Stimulated activated CD4-positive, alpha-beta T cell treated with anti-CD3 and anti-CD28 coated beads, Interleukin-12 subunit alpha, Interleukin-12 subunit beta, amount 100 ng/mL, for 4 hours (primary cell): ENCODE data around the gene HUNK.
"Not testable (repeated sequence)": the region's sequence is repeated elsewhere in the genome, so short reads cannot be mapped to it uniquely, and the experiment has no call there.

Source experiments
- DNase-seq: peaks from one replicate; pipeline ENCODE4 v3.0.0-alpha.2; 2020

HUNK gene

GRCh38 chr21:31871371-31871770 lies 1.4 kb upstream of the HUNK start:
- DNase-seq = not testable (repeated sequence)

- DNase-seq = no peak
Measured at GRCh38 chr21:31872072-31872451, 758 bp upstream of the HUNK start.

DNA sequence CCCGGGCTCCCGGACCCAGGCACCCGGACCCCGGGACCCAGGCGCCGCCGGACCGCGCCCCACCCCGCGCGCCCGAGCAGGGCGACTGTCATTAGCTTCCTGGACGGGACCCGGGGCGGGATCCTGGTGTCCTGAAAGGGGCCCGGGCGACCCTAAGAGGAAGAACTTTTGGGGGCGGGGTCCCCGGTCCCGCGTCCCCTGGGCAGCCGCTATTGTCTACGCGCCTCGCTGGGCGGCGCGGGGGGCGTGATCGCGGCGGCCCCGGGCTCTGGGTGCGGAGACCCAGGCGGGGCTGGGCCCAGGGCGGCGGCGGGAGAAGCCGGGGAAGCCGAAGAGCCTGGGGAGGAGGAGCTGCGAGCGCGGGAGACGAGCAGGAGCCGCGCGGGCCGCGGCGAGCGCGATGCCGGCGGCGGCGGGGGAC lies 465 bp downstream of the HUNK start:
- no peak for DNase-seq

- peak; percentile 53 for DNase-seq
Measured at GRCh38 chr21:31873696-31874599, 1.1 kb downstream of the HUNK start.

- DNase-seq = no peak
Measured at GRCh38 chr21:31874812-31875212, 2.0 kb downstream of the HUNK start.

DNA sequence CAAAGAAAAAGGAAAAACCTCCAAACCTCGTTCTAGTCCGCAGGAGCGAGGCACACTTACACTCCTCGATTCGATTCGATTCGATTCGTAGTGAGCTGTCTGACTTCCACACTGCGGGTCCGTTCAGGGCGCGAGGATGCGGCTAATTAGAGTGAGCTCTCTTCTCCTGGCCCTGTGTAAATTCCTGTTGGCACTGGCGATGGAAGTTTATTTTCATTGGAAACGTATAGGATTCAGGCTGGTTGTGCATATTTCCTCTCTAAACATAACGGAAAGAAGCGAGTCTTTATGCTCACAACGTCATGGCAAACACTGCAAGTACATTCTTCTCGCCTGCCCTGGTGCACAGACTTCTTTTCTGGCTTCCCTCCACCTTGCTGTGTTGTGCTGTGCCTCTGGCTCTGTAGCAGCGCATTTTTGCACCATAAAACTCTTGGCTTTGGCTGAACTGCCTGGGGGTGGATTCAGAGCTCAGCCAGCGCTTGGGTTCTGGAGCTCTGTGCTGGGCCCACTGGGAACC lies 2.7 kb downstream of the HUNK start:
- DNase-seq = no peak

DNA sequence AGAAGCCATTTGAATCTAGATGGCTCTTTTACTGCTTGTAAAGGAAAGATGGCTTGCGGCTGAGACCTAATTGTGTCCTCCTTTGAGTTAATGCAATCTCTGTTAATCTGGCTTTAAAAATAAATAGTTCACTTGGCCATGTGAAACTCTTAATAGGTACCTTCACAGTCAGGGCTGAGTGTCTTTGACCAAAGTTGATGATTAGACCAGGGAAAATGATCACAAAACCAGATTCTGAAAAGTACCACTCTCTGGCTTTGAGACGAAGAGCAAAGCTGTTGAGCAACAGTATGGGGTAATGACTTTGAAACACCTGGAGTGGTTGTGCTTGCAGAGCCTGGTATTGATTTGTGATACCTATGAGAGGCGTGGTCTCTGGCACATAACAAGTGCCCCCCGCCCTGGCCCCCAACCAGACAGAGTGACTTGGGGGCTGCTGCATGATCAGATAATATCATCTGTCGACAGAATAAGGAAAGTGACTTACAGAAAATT lies 4.7 kb downstream of the HUNK start:
- DNase-seq = no peak

GRCh38 chr21:31878831-31879230 lies 6.0 kb downstream of the HUNK start:
- no peak for DNase-seq

- DNase-seq = no peak
Measured at GRCh38 chr21:31879241-31879650, 6.4 kb downstream of the HUNK start.

- DNase-seq = no peak
Measured at GRCh38 chr21:31879911-31880310, 7.1 kb downstream of the HUNK start.

- DNase-seq = no peak
Measured at GRCh38 chr21:31880816-31881215, 8.0 kb downstream of the HUNK start.

DNA sequence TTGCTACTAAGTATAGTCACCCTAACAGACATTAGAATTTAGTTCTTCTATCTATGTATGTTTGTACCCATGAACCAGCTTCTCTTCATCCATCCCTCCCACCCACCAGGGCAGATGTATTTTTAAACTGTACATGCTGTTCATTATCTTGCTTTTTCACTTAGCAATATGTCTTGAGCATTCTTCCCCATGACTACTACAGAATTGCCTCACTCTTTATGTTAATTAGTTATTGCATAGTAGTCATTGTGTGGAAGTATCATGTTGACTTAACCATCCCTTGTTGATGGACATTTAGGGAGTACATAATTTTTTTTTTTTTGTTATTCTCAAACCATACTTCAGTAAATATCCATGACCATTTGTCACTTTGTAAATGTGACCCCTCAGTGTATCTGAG lies 9.9 kb downstream of the HUNK start:
- DNase-seq = no peak

DNA sequence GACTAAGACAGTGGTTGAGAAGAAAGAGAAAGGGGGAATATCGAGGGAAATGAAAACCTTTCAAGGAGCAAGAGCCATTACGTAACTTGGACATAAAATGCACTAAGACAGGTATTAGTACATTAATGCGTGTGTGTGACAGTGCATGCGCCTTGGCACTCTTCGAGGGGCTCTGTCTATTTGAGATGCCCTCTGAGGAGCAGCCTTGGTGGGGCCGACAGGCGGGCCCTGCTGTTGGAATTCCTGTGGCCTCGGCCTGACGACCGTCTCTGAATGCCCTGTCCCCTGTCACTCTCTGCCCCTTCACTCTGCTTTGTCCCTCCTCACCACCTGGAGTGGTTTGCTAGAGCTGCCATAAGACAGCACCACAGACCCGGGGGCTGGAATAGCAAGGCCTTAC lies 12.3 kb downstream of the HUNK start:
- DNase-seq = no peak

DNA sequence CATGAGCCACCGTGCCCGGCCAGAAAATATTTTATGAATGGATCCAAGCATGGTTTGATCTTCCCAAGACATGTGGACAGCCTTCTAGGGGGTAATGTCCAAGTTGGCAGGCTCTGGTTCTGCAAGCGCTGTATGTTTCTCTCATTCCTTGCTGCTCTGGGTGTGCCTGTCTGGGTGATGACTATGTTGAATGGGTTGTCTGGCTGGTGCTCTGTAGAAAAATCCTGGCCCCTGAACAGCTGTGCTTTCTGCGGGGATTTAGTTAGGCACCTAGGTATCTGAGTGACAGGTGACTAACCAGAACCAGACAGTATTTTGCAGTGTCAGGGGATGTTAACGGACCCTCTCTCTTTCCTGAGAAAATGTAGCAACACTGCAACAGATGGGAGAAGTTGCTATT lies 14.1 kb downstream of the HUNK start:
- no peak for DNase-seq

DNA sequence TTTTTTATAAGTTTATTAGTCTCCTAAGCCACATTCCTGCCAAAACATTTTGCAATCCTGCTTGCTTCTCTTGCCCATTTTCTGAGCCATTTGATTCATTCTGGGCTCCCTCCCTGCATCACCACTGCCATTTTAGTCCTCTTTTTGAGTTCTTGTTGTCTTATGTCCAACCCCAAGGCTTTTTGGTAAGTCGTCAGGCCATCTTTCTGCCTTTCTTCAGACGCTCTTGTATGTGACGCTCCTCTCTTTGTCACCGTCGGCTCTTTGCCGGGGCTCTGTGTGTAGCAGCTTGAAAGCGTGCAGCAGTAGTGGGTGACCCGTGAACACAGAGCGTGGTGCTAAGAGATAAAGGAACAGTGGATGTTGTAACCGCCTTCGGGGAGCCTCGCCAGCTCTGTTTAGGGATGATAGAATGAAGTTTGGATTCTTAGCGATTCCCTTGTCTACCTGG lies 14.6 kb downstream of the HUNK start:
- DNase-seq = no peak

DNA sequence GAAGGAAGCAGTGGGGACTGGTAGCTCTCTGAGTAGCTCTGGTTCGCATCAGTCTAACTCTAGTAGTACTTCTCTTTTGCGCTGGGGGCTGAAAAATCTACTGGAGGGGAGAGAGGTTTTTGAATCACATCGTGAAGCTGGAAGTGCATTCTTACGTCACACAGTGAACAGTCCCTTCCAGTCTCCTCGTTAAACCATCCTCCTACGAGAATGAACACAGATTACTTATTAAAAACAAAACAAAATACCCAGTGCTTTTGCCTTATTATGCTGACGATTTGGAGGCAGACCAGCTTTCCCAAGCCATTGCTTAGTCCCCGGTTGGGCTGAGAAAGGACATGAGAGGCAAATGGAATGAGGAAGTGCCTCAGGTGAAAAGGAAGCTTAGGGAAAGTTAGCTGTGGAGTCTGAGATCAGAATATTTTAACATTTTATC lies 16.1 kb downstream of the HUNK start:
- DNase-seq = no peak

DNA sequence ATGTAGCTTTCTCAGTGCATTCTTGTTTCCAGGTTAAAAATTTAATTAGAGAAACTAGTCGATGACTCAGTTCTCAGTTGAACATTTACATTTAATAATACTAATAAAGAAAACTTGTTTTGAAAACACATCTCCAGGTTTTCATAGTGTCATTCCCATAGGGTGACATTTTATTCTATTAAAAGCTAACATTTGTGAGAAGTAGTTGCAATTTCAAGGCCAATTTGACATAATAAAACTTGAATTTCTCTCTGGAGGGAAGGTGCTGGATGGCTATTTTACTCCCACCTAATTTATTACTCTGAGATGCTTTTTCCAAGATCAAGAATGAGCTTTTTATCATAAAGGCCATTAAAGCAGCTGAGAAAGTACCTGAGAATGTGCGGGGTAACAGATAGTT lies 16.6 kb downstream of the HUNK start:
- no peak for DNase-seq

DNA sequence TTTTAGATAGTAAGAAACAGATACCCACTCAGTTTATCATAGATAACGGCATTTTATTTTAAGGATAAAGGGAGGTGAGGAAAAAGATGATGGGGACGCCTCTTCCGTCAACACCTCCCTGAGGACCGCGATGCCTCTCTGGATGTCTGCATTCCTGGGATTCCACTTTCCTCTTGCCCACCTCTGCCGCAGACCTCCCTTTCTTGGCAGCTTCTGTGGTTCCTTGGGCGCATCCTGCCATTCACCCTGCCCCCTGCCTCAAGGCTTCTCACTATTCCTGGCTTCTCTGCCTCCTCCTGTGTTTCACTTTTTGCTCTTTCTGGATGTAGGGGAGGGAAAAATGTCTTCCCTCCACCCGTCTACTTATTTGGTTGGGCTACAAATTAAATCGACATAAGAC lies 19.9 kb downstream of the HUNK start:
- no peak for DNase-seq

- no peak for DNase-seq
Measured at GRCh38 chr21:31893851-31894415, 21.1 kb downstream of the HUNK start.

DNA sequence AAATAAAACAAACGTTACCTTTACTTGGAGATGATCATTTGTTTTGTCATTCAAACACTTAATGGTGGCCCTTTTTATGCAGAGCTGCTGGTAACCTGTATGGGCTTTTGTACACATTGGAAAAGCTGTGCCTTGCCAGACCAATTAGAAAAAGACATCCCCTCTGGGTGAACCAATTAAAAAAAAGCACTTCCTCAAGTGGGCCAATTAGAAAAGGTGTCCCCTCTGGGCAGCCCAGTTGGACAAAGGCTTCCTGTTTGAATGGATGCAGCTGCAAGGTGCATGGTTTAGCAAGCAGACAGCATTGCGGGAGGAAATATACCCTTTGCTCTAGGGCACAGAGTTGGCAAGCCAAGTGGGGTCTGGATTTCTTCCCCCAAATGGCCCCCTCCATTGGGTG lies 21.6 kb downstream of the HUNK start:
- DNase-seq = no peak

DNA sequence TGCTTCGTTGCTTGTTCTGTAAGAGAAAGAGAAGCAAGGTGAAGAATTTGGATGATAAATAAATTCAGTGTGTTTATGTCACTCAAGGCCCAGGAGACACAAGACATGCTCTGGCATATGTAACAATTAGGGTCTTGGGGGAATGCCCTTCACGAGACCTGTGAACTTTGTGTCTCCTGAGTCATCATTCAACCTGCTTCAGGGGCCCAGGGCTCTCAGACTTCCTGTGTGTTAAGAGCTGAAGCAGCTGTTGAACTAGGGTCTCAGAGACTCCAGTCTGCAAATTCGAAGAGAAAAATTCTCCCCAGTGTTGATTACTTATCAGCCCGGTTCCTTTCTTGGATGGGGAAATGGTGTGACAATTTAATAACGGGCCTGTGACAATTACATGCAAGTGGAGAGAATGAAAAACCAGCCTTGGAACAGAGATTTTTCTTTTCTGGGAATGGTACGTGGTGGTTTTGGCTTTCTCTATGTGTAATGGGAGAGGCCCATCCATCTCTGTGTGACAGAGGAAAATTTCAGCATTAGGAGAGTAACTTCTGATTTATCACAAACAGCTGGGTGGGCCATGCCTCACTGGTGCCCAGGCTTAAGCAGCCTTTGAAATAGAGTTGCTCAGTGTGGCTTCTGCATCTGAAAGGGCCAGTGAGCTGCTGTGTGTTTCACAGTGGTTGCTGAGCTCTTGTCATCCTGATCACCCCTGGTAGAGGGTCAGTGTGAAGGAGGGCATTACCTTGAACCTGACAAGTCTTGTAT lies 22.4 kb downstream of the HUNK start:
- no peak for DNase-seq

DNA sequence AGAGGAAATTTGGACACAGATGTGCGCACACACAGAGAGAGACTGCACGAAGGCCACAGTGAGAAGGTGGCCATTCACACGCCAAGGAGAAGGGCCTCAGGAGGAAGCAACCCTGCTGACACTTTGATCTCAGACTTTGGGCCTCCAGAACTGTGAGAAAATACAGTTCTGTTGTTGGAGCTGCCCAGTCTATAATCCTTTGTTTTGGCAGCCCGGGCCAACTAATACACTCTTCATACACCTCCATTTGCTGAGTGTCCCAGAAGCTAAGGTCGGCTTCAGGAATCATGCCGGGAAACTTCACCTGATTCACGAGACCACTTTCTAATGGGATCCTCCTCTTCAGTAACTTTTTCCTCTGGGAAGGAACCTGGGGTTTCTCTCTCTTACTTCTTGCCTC lies 23.2 kb downstream of the HUNK start:
- DNase-seq = no peak

GRCh38 chr21:31897311-31897710 lies 24.5 kb downstream of the HUNK start:
- no peak for DNase-seq
